DMS153 treated with DMSO at 0.1 percent for 48 hours (cell line): ENCODE data around the gene SH3TC2.
"Not testable (repeated sequence)": the region's sequence is repeated elsewhere in the genome, so short reads cannot be mapped to it uniquely, and the experiment has no call there.

Experiments
- DNase-seq: peaks from one replicate; lab custom pipeline; 2025; ENCODE audit not compliant: unreplicated experiment; lab: John Stamatoyannopoulos, UW

Gene SH3TC2

GRCh38 chr5:149063017-149063687 lies at the start of gene SH3TC2:
Gene SH3TC2, minus strand, starts transcription at chr5:149063062. Its CDS starts 40 bp downstream, at chr5:149063022.
- DNase-seq: no peak

- DNase-seq: no peak
These were observed 47.5 kb upstream of the SH3TC2 start for GRCh38 chr5:149110406-149110805.

GRCh38 chr5:149108651-149109280 lies 45.9 kb upstream of the SH3TC2 start:
- DNase-seq: no peak

GRCh38 chr5:149100331-149100730 lies 37.5 kb upstream of the SH3TC2 start:
- DNase-seq: no peak

- no peak for DNase-seq
These were observed 37.1 kb upstream of the SH3TC2 start for GRCh38 chr5:149099920-149100319.

GRCh38 chr5:149094996-149095395 lies 32.1 kb upstream of the SH3TC2 start:
- DNase-seq: no peak

- DNase-seq: no peak
These were observed 30.8 kb upstream of the SH3TC2 start for GRCh38 chr5:149093625-149094024.

- no peak for DNase-seq
These were observed 26.9 kb upstream of the SH3TC2 start for GRCh38 chr5:149089796-149090195.

- no peak for DNase-seq
These were observed 25.8 kb upstream of the SH3TC2 start for GRCh38 chr5:149088686-149089085.

- no peak for DNase-seq
These were observed 21.0 kb upstream of the SH3TC2 start for GRCh38 chr5:149083846-149084245.

GRCh38 chr5:149082271-149082670 lies 19.4 kb upstream of the SH3TC2 start:
- no peak for DNase-seq

- DNase-seq: no peak
These were observed 17.4 kb upstream of the SH3TC2 start for GRCh38 chr5:149080294-149080693.

GRCh38 chr5:149079883-149080282 lies 17.0 kb upstream of the SH3TC2 start:
- no peak for DNase-seq

- DNase-seq: not testable (repeated sequence)
These were observed 11.2 kb upstream of the SH3TC2 start for GRCh38 chr5:149074071-149074470.

GRCh38 chr5:149073213-149073612 lies 10.4 kb upstream of the SH3TC2 start:
- no peak for DNase-seq

- no peak for DNase-seq
These were observed 9.9 kb upstream of the SH3TC2 start for GRCh38 chr5:149072791-149073190.

GRCh38 chr5:149072376-149072775 lies 9.5 kb upstream of the SH3TC2 start:
- no peak for DNase-seq

- no peak for DNase-seq
These were observed 8.9 kb upstream of the SH3TC2 start for GRCh38 chr5:149071756-149072155.

GRCh38 chr5:149071216-149071615 lies 8.4 kb upstream of the SH3TC2 start:
- no peak for DNase-seq

GRCh38 chr5:149069711-149070110 lies 6.8 kb upstream of the SH3TC2 start:
- DNase-seq: no peak

GRCh38 chr5:149063896-149064478 lies 1.1 kb upstream of the SH3TC2 start:
- no peak for DNase-seq

GRCh38 chr5:149062371-149063016 lies 368 bp downstream of the SH3TC2 start:
- DNase-seq: no peak
